Neural progenitor cell (in vitro differentiated cells): ENCODE data around the gene PCSK1. TPM values are rescaled to one million over a fixed set of nuclear protein-coding genes. Genes with fewer than 3 reads are reported as not detected.

Experiments used
- DNase-seq: peaks from one replicate; pipeline ENCODE4 v3.0.0-alpha.2; 2016; ENCODE audit warnings: low spot score
- H2AFZ ChIP-seq: fragments of 200-600 bp; sonication (generic); replicated peaks from 2 replicates; pipeline ENCODE4 v1.6.1; 2016; ENCODE audit warnings: antibody characterized with exemption
- H3F3A ChIP-seq: fragments of 200-600 bp; sonication (generic); 2 replicates; pipeline ENCODE4 v1.6.1; 2016; ENCODE audit warnings: antibody characterized with exemption, low read depth
- H3K27ac ChIP-seq: fragments of 200-600 bp; sonication (generic); 2 replicates; pipeline ENCODE4 v1.5.1; 2016; ENCODE audit warnings: mild to moderate bottlenecking
- H3K27me3 ChIP-seq: fragments of 200-600 bp; sonication (generic); 2 replicates; pipeline ENCODE4 v1.6.1; 2016; ENCODE audit warnings: mild to moderate bottlenecking, moderate library complexity
- H3K36me3 ChIP-seq: fragments of 200-600 bp; sonication (generic); 2 replicates; pipeline ENCODE4 v1.5.1; 2016
- H3K4me1 ChIP-seq: fragments of 200-600 bp; sonication (generic); 2 replicates; pipeline ENCODE4 v1.6.1; 2016; ENCODE audit warnings: mixed run types
- H3K4me2 ChIP-seq: fragments of 200-600 bp; sonication (generic); 2 replicates; pipeline ENCODE4 v1.6.1; 2016
- H3K4me3 ChIP-seq: fragments of 200-600 bp; sonication (generic); 2 replicates; pipeline ENCODE4 v1.5.1; 2016
- H3K79me2 ChIP-seq: fragments of 200-600 bp; sonication (generic); 2 replicates; pipeline ENCODE4 v1.6.1; 2016; ENCODE audit warnings: low read depth
- H3K9ac ChIP-seq: fragments of 200-600 bp; sonication (generic); 2 replicates; pipeline ENCODE4 v1.6.1; 2016
- H3K9me3 ChIP-seq: fragments of 200-600 bp; sonication (generic); 2 replicates; pipeline ENCODE4 v1.5.1; 2016; ENCODE audit warnings: low read depth
- H4K20me1 ChIP-seq: fragments of 200-600 bp; sonication (generic); 2 replicates; pipeline ENCODE4 v1.6.1; 2016; ENCODE audit warnings: low read depth
- H3K27ac Mint-ChIP-seq: 3 replicates; pipeline ENCODE4 v1.8.0; 2021; ENCODE audit warnings: mixed read lengths
- H3K27me3 Mint-ChIP-seq: 2 replicates; pipeline ENCODE4 v1.8.0; 2022; ENCODE audit warnings: low read depth, mild to moderate bottlenecking, inconsistent platforms, moderate library complexity, mixed read lengths; ENCODE audit not compliant: insufficient read depth
- H3K36me3 Mint-ChIP-seq: 3 replicates; pipeline ENCODE4 v1.8.0; 2021; ENCODE audit warnings: mixed read lengths
- H3K4me1 Mint-ChIP-seq: 3 replicates; pipeline ENCODE4 v1.8.0; 2021; ENCODE audit warnings: mixed read lengths
- H3K4me3 Mint-ChIP-seq: 3 replicates; pipeline ENCODE4 v1.8.0; 2021; ENCODE audit warnings: mild to moderate bottlenecking, moderate library complexity, mixed read lengths
- H3K9me3 Mint-ChIP-seq: 3 replicates; pipeline ENCODE4 v1.8.0; 2020; ENCODE audit warnings: mixed read lengths
- CTCF ChIP-seq: fragments of 200-600 bp; sonication (generic); IDR thresholded peaks from 2 replicates; pipeline ENCODE4 v1.5.1; 2017; ENCODE audit warnings: antibody characterized with exemption, mild to moderate bottlenecking
- EZH2 ChIP-seq: fragments of 200-600 bp; sonication (generic); IDR thresholded peaks from 2 replicates; pipeline ENCODE4 v1.6.1; 2017; ENCODE audit warnings: antibody characterized with exemption, mild to moderate bottlenecking, moderate library complexity
- EZH2phosphoT487 ChIP-seq: fragments of 200-600 bp; sonication (generic); IDR thresholded peaks from 2 replicates; pipeline ENCODE4 v1.6.1; 2017; ENCODE audit warnings: antibody characterized with exemption
- total RNA-seq: library from RNA; depleted of rRNA; stranded (reverse); fragments of >200 nt; gene quantifications from 2 replicates; pipeline ENCODE4 v1.2.3, GENCODE V29; 2015; ENCODE audit warnings: low replicate concordance

PCSK1 gene
- total RNA-seq, 1 donor from 2014 or later: 3.9 TPM

DNA sequence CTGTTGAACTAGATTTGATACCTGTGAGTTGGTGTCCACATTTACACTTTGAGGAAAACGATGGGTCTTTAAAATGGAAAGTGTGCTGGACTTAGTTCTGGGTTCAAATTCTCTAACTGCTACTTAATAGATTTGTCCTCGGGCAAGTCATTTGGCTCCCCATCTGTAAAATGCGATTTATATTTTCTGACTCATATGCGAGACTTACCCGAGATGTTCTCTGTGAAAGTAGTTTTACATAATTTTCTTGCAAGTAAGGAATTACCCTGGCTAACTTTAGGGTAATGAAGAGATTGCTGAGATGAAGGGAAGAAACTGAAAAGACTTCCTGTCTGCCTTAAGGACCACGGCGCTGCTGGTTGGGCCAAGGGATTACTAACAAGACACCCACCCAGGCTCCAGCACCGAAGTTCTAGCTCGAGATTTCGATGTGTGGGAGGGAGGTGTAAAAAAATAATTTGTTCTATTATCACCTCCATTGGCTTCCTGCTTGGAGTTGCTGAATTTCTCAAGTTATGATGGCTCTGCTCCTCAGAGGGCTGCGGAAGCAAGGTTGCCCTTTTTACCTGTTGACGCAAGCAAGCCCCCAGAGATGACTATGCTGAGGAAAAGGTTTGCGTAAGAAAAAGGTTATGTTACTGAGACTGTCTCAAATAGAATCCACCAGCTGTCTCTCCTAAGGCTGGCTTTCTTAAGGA is 24.1 kb downstream of the PCSK1 start:
- no peaks in the 10 kb centered on the region for H3F3A ChIP-seq
- H2AFZ ChIP-seq: no peak overlapping the region
- no peak overlapping the region for H3K27ac ChIP-seq
- no peaks in the 10 kb centered on the region for H3K4me1 ChIP-seq
- no peak overlapping the region for H3K4me3 ChIP-seq
- H3K9me3 ChIP-seq: no peaks in the 10 kb centered on the region
- no peak overlapping the region for H3K4me3 Mint-ChIP-seq
- no peak for DNase-seq
- H3K79me2 ChIP-seq: no peaks in the 10 kb centered on the region
- H3K36me3 ChIP-seq: no peaks in the 10 kb centered on the region
- no peaks in the 10 kb centered on the region for H3K27me3 ChIP-seq
- peaks cover 3% of the 10 kb centered on the region for H3K27me3 Mint-ChIP-seq
- H3K9ac ChIP-seq: no peak overlapping the region
- no peaks in the 10 kb centered on the region for H4K20me1 ChIP-seq
- H3K4me1 Mint-ChIP-seq: peaks cover 24% of the 10 kb centered on the region
- no peak overlapping the region for H3K27ac Mint-ChIP-seq
- no peaks in the 10 kb centered on the region for H3K9me3 Mint-ChIP-seq
- H3K36me3 Mint-ChIP-seq: no peaks in the 10 kb centered on the region
- H3K4me2 ChIP-seq: no peak overlapping the region
- TF ChIP-seq EZH2: no peak

DNA sequence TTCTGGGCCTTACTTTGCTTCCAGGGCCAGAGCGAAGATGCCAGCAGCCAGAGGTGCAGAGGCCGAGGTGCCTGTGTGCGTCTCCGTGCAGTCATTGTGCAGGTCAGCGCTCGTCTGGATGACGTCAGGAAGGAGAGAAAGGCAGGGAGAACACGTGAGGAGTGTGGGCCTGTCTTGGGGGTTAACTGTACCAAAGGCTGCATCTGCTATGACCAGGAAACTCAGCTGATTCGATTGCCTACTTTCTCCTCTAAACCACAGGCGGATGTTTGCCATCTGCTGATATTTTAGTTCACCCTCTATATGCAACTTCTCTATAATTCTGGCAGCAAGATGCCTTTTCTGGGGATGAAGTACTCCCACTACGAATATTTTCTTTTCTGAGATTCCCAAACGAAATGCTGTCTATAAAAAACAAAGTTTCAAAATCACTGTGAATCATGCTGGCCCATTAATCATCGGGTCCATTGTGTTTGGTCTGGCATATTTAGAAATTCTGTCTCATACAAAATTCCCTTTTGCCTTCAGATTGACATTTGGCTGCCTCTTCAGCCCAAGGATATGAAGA is 24.8 kb downstream of the PCSK1 start:
- H3K4me3 ChIP-seq: no peak overlapping the region
- H3K9ac ChIP-seq: no peak overlapping the region
- H3K4me2 ChIP-seq: no peak overlapping the region
- no peaks in the 10 kb centered on the region for H3K9me3 ChIP-seq
- Mint-ChIP-seq H3K27me3 (peaks cover 3% of the 10 kb centered on the region), H3K27ac (no peak overlapping the region), H3K9me3 (no peaks in the 10 kb centered on the region), H3K4me1 (peaks cover 24% of the 10 kb centered on the region), H3K36me3 (no peaks in the 10 kb centered on the region), H3K4me3 (no peak overlapping the region)
- H4K20me1 ChIP-seq: no peaks in the 10 kb centered on the region
- H3K27ac ChIP-seq: no peak overlapping the region
- H3K27me3 ChIP-seq: no peaks in the 10 kb centered on the region
- no peaks in the 10 kb centered on the region for H3K36me3 ChIP-seq
- no peaks in the 10 kb centered on the region for H3F3A ChIP-seq
- no peaks in the 10 kb centered on the region for H3K79me2 ChIP-seq
- DNase-seq: no peak
- no peak for TF ChIP-seq CTCF
- TF ChIP-seq EZH2: no peak
- TF ChIP-seq EZH2phosphoT487: no peak
- H2AFZ ChIP-seq: no peak overlapping the region
- no peaks in the 10 kb centered on the region for H3K4me1 ChIP-seq

DNA sequence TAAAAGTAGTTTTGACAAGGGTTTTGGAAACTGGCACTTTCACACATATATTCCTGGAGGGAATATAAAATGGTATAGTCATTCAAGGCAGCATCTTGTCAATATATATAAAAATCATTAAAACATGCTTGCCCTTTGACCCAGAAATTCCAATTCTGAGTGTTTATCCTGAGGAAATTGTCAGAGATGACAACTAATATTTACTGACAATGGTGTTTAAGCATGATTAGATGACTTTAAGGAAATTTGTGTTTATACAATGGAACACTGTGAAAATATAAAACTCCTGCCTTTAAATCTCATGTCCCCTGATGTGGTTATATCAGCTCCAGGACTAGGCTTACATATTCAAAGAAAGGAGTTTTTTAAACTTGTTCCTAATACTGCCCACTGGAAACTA is 25.6 kb downstream of the PCSK1 start:
- Histone ChIP-seq H4K20me1 (no peaks in the 10 kb centered on the region), H3K27me3 (no peaks in the 10 kb centered on the region), H3K36me3 (no peaks in the 10 kb centered on the region), H3K4me1 (no peaks in the 10 kb centered on the region), H3K27ac (no peak overlapping the region), H3K4me2 (no peak overlapping the region), H3K9me3 (no peaks in the 10 kb centered on the region), H3K79me2 (no peaks in the 10 kb centered on the region), H3F3A (no peaks in the 10 kb centered on the region), H2AFZ (no peak overlapping the region), H3K4me3 (no peak overlapping the region), H3K9ac (no peak overlapping the region)
- no peak overlapping the region for H3K4me3 Mint-ChIP-seq
- TF ChIP-seq EZH2 (no peak), CTCF (no peak), EZH2phosphoT487 (no peak)
- H3K36me3 Mint-ChIP-seq: no peaks in the 10 kb centered on the region
- no peaks in the 10 kb centered on the region for H3K9me3 Mint-ChIP-seq
- H3K4me1 Mint-ChIP-seq: peaks cover 20% of the 10 kb centered on the region
- H3K27ac Mint-ChIP-seq: no peak overlapping the region
- DNase-seq: no peak
- peaks cover 3% of the 10 kb centered on the region for H3K27me3 Mint-ChIP-seq

DNA sequence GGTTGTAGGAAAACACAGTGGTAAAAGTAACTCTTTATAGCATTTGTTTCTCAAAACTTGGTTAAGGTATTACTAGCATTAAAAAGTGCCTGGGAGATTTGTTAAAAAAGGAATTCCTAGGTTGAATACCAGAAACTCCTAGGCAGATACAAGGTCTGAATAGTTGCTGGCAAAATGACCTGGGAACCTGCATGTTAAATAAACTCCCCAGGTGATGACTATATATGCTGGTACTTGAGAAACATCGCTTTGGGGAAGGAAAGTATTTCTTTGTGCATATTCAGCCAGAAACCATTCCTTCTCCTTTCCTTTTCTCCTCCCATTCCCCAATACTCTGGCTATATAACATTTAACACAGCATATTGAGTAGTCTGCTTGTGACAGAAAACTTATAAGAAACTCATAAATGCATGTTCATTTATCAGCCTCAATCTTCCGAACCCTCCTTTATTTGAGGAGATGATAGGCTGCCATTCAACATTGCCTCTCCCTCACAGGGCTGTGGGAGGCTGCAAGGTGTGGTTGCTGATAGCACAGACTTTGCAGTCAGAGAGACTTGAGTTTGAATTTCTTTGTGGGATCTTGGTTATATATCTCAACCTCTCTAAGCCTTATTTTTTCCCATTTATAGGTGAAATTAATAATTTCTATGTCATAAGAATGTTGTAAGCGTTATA is 28.7 kb downstream of the PCSK1 start:
- H3K4me3 Mint-ChIP-seq: no peak overlapping the region
- H3K27me3 Mint-ChIP-seq: no peaks in the 10 kb centered on the region
- no peaks in the 10 kb centered on the region for H3K79me2 ChIP-seq
- H3K9me3 ChIP-seq: no peaks in the 10 kb centered on the region
- TF ChIP-seq EZH2phosphoT487 (no peak), EZH2 (no peak), CTCF (no peak)
- H3K9ac ChIP-seq: no peak overlapping the region
- no peak overlapping the region for H3K4me2 ChIP-seq
- H3K4me1 Mint-ChIP-seq: no peaks in the 10 kb centered on the region
- no peak for DNase-seq
- no peaks in the 10 kb centered on the region for H3K36me3 Mint-ChIP-seq
- H3F3A ChIP-seq: no peaks in the 10 kb centered on the region
- H3K27me3 ChIP-seq: no peaks in the 10 kb centered on the region
- H3K9me3 Mint-ChIP-seq: no peaks in the 10 kb centered on the region
- H3K27ac Mint-ChIP-seq: no peak overlapping the region
- no peaks in the 10 kb centered on the region for H3K36me3 ChIP-seq
- H2AFZ ChIP-seq: no peak overlapping the region
- no peaks in the 10 kb centered on the region for H4K20me1 ChIP-seq
- no peak overlapping the region for H3K4me3 ChIP-seq
- no peaks in the 10 kb centered on the region for H3K4me1 ChIP-seq
- no peak overlapping the region for H3K27ac ChIP-seq
